KBM-7 (cell line): ENCODE measurements around the gene RUNX1.

Source experiments
- DNase-seq: peaks from one replicate; pipeline ENCODE4 v3.0.0-alpha.2; 2015
- in situ Hi-C: fragments of 300-500 bp; cut with MboI; formaldehyde crosslinking; loops from 2 replicates; pipeline ENCODE4 v1.14.3; 2020; ENCODE audit warnings: low sequenced_read_pairs, low pct_unique_long_range_greater_than_20kb, mixed read lengths

The RUNX1 gene

GRCh38 chr21:35023396-35024070, 25.6 kb downstream of the RUNX1 start:
- in situ Hi-C loops = no loop called here
- no peak for DNase-seq

- DNase-seq = no peak
- in situ Hi-C loops = no loop called here
Measured at GRCh38 chr21:35021546-35021945, 27.6 kb downstream of the RUNX1 start.

- no peak for DNase-seq
- in situ Hi-C loops = no loop called here
Measured at GRCh38 chr21:35020902-35021301, 28.2 kb downstream of the RUNX1 start.

GRCh38 chr21:35020436-35020835, 28.7 kb downstream of the RUNX1 start:
- DNase-seq = no peak
- in situ Hi-C loops = no loop called here

- DNase-seq = no peak
- in situ Hi-C loops = no loop called here
Measured at GRCh38 chr21:35019631-35020032, 29.5 kb downstream of the RUNX1 start.

- in situ Hi-C loops = no loop called here
- DNase-seq = no peak
Measured at GRCh38 chr21:35017256-35017655, 31.8 kb downstream of the RUNX1 start.

- DNase-seq = no peak
- in situ Hi-C loops = no loop called here
Measured at GRCh38 chr21:35016517-35017188, 32.4 kb downstream of the RUNX1 start.

- in situ Hi-C loops = no loop called here
Measured at GRCh38 chr21:35016071-35016470, 33.0 kb downstream of the RUNX1 start.

GRCh38 chr21:35015435-35016024, 33.6 kb downstream of the RUNX1 start:
- no peak for DNase-seq
- in situ Hi-C loops = no loop called here

More at GRCh38 chr21:35016071-35016470, 33.0 kb downstream of the RUNX1 start:
- DNase-seq = no peak

GRCh38 chr21:35014302-35015041, 34.6 kb downstream of the RUNX1 start:
- in situ Hi-C loops = no loop called here
- DNase-seq = no peak

GRCh38 chr21:35011681-35012080, 37.4 kb downstream of the RUNX1 start:
- no peak for DNase-seq
- in situ Hi-C loops = no loop called here

GRCh38 chr21:35010447-35010846, 38.7 kb downstream of the RUNX1 start:
- in situ Hi-C loops = no loop called here
- DNase-seq = no peak

- DNase-seq = no peak
Measured at GRCh38 chr21:35007348-35007747, 41.8 kb downstream of the RUNX1 start.

GRCh38 chr21:35006771-35007170, 42.3 kb downstream of the RUNX1 start:
- in situ Hi-C loops = no loop called here
- no peak for DNase-seq

More at GRCh38 chr21:35007348-35007747, 41.8 kb downstream of the RUNX1 start:
- in situ Hi-C loops = no loop called here

GRCh38 chr21:35006248-35006647, 42.9 kb downstream of the RUNX1 start:
- DNase-seq = no peak
- in situ Hi-C loops = no loop called here

GRCh38 chr21:35005560-35006224, 43.4 kb downstream of the RUNX1 start:
- in situ Hi-C loops = no loop called here
- no peak for DNase-seq

- no peak for DNase-seq
- in situ Hi-C loops = no loop called here
Measured at GRCh38 chr21:35005077-35005476, 44.0 kb downstream of the RUNX1 start.

GRCh38 chr21:35004314-35004713, 44.8 kb downstream of the RUNX1 start:
- no peak for DNase-seq
- in situ Hi-C loops = no loop called here
